BLaER1 treated with 17β-estradiol and CSF1 and Interleukin-3, amounts not matched to agents 10 nM and 100 nM (cell line): ENCODE results near the gene PPIP5K2.

ENCODE experiments used
- H3K27ac ChIP-seq, 11 experiments: shearing (Covaris generic); formaldehyde crosslinking; 2 replicates each; pipeline ENCODE4 v1.8.1; 2022
- H3K27me3 ChIP-seq, 11 experiments: shearing (Covaris generic); formaldehyde crosslinking; 2 replicates each; pipeline ENCODE4 v1.8.1; 2022
- H3K36me3 ChIP-seq, 11 experiments: shearing (Covaris generic); formaldehyde crosslinking; 2 replicates each; pipeline ENCODE4 v1.8.1; 2022
- H3K4me1 ChIP-seq, 10 experiments: shearing (Covaris generic); formaldehyde crosslinking; 2 replicates each; pipeline ENCODE4 v1.8.1; 2022
- H3K4me2 ChIP-seq, 11 experiments: shearing (Covaris generic); formaldehyde crosslinking; 2 replicates each; pipeline ENCODE4 v1.8.1; 2022
- H3K4me3 ChIP-seq, 10 experiments: shearing (Covaris generic); formaldehyde crosslinking; 2 replicates each; pipeline ENCODE4 v1.8.1; 2022
- H3K9ac ChIP-seq, 11 experiments: shearing (Covaris generic); formaldehyde crosslinking; 2 replicates each; pipeline ENCODE4 v1.8.1; 2022
- H3K9me3 ChIP-seq, 11 experiments: shearing (Covaris generic); formaldehyde crosslinking; replicated peaks in 1 of 11; 2 replicates each; pipeline ENCODE4 v1.8.1; 2022
- H4K20me1 ChIP-seq, 11 experiments: shearing (Covaris generic); formaldehyde crosslinking; 2 replicates each; pipeline ENCODE4 v1.8.1; 2022
- Cebpa-rat ChIP-seq, 11 experiments: shearing (Covaris generic); IDR thresholded peaks; 2 replicates each; pipeline ENCODE4 v1.8.1; 2022

Gene PPIP5K2

DNA sequence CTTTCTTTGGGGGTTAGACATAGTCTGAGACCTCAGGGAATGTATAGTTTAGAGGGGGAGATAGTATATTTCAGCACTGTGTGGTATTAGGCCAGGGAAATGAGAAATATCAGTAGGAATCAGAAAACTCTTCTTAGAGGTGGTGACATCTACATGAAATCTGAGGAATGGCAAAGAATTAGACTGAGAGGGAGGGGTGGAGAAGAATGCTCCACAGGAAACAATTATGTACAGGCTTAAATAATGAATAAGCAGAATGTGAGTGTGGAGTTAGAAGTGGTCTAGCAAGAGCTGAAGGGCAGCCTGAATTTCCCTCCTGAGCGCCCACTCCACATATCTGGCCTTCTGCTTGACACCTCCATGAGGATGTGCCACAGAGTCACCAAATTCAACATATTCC, 134.8 kb downstream of the PPIP5K2 start:
- TF ChIP-seq Cebpa-rat (IDR thresholded peaks at IDR 0.05): no peak
- Histone ChIP-seq H3K27me3 (no peaks in the 10 kb centered on the region), H3K36me3 (no peaks in the 10 kb centered on the region), H3K4me2 (no peak overlapping the region), H3K9me3 (no peaks in the 10 kb centered on the region), H3K9ac (no peak overlapping the region), H3K27ac (no peak overlapping the region), H4K20me1 (peaks cover 0 to 6% (median 2%) of the 10 kb centered on the region in 11 experiments; a peak in 6 of 22 replicates), H3K4me1 (peaks cover 0 to 3% (median 0%) of the 10 kb centered on the region in 10 experiments; a peak in 6 of 20 replicates), H3K4me3 (no peak overlapping the region)

- peaks cover 0 to 14% (median 8%) of the 10 kb centered on the region in 11 experiments; a peak in 12 of 22 replicates for H4K20me1 ChIP-seq
- no peak overlapping the region for H3K27ac ChIP-seq
- H3K27me3 ChIP-seq: no peaks in the 10 kb centered on the region
- H3K36me3 ChIP-seq: no peaks in the 10 kb centered on the region
- no peak overlapping the region for H3K4me3 ChIP-seq
- no peaks in the 10 kb centered on the region for H3K9me3 ChIP-seq
- no peak for TF ChIP-seq Cebpa-rat (IDR thresholded peaks at IDR 0.05)
- H3K4me1 ChIP-seq: peaks cover 2 to 10% (median 6%) of the 10 kb centered on the region in 10 experiments
- H3K4me2 ChIP-seq: no peak overlapping the region
- no peak overlapping the region for H3K9ac ChIP-seq
Observed at GRCh38 chr5:103255691-103256090, 135.6 kb downstream of the PPIP5K2 start.

- Histone ChIP-seq H4K20me1 (peaks cover 0 to 19% (median 13%) of the 10 kb centered on the region in 11 experiments; a peak in 12 of 22 replicates), H3K9me3 (no peaks in the 10 kb centered on the region), H3K4me3 (no peak overlapping the region), H3K4me2 (no peak overlapping the region), H3K27me3 (no peaks in the 10 kb centered on the region), H3K27ac (no peak overlapping the region), H3K9ac (no peak overlapping the region), H3K36me3 (no peaks in the 10 kb centered on the region), H3K4me1 (peaks cover 7 to 15% (median 11%) of the 10 kb centered on the region in 10 experiments)
- TF ChIP-seq Cebpa-rat (IDR thresholded peaks at IDR 0.05): no peak
Observed at GRCh38 chr5:103256178-103256577, 136.1 kb downstream of the PPIP5K2 start.

DNA sequence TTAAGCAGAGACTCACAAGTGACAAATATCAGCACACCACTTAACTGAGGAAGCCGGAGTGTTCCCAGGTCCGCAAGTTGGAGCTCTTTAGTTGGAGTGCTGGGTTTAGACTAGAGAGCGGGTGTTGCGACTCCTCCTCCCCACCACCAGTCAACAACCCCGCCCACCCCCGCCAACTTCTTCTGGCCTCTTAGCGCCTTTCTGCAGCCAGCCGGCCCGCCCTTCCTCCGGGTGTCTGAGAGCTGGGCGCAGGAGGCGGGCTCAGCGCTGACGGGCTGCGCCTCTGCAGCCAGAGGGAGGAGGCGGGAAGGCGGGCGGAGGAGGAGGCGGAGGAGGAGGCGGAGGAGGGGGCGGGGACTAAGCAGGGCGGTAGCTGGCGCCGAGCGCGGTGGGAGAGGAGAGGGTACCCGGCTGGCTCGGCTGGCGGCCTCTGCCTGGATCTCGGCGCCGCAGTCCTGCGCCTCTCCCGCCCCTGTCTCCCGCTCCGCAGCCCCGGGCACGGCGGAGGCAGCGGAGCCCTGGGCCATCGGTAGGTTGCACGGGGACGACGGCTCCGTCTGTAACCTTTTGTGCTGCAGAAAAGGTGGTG, 138.4 kb downstream of the PPIP5K2 start, which contains the start of gene MACIR:
TSS of gene MACIR (plus strand) at position 396 of the 589 bp plus-strand sequence. CDS start 17,157 bp downstream, outside the sequence.
- H3K27me3 ChIP-seq: no peaks in the 10 kb centered on the region
- H4K20me1 ChIP-seq: peaks cover 0 to 42% (median 33%) of the 10 kb centered on the region in 11 experiments; a peak in 13 of 22 replicates
- H3K27ac ChIP-seq: peak within 1 kb of the TSS; percentile 59 to 97 (median 91); a peak in 21 of 22 replicates
- peak within 1 kb of the TSS; percentile 78 to 96 (median 93) for H3K9ac ChIP-seq
- H3K36me3 ChIP-seq: no peaks in the 10 kb centered on the region
- H3K4me1 ChIP-seq: peaks cover 22 to 38% (median 33%) of the 10 kb centered on the region in 10 experiments
- H3K4me2 ChIP-seq: peak within 1 kb of the TSS; percentile 84 to 93 (median 87)
- peak within 1 kb of the TSS; percentile 69 to 96 (median 90) for H3K4me3 ChIP-seq
- no peaks in the 10 kb centered on the region for H3K9me3 ChIP-seq
- TF ChIP-seq Cebpa-rat (IDR thresholded peaks at IDR 0.05): no peak

GRCh38 chr5:103258957-103259704, 139.0 kb downstream of the PPIP5K2 start:
- H4K20me1 ChIP-seq: peaks cover 0 to 49% (median 38%) of the 10 kb centered on the region in 11 experiments; a peak in 13 of 22 replicates
- H3K9me3 ChIP-seq: no peaks in the 10 kb centered on the region
- peak overlapping the region; percentile 84 to 93 (median 87) for H3K4me2 ChIP-seq
- H3K9ac ChIP-seq: peak overlapping the region; percentile 78 to 96 (median 93)
- no peaks in the 10 kb centered on the region for H3K27me3 ChIP-seq
- H3K4me1 ChIP-seq: peaks cover 22 to 38% (median 33%) of the 10 kb centered on the region in 10 experiments
- H3K36me3 ChIP-seq: no peaks in the 10 kb centered on the region
- no peak for TF ChIP-seq Cebpa-rat (IDR thresholded peaks at IDR 0.05)
- peak overlapping the region; percentile 59 to 97 (median 91); a peak in 21 of 22 replicates for H3K27ac ChIP-seq
- H3K4me3 ChIP-seq: peak overlapping the region; percentile 69 to 96 (median 90)

DNA sequence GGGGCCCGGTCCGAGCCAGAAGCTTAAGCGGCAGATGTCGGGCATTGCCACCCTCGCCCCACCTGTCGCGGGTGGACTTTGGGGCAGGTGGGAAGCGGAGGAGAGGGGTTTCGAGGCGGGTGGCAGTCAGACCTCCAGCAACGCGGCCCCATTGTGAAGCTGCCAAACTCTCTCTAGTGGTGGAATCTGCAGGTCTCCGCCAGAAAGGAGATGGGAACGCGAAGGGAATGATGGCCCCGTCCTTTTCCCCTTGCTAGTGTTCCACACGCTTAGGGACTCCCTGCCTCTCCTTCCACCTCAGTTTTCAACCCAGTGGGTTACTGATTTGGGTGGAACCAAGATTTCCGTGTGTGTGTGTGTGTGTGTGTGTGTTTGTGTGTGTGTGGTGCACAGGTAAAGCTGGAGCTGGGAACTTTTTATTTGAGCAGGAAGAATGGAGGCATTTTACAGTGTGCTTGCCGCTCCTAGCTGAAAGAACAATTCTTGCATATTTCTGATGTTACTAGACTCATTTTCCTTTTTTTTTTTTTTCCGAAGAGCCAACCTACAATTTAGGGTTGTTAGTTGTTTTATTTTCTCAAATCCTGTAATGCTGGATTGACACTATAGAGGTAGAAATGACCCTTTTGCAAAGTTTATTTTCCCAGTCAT, 139.7 kb downstream of the PPIP5K2 start:
- Histone ChIP-seq H3K9me3 (no peaks in the 10 kb centered on the region), H3K9ac (peak overlapping the region; percentile 78 to 96 (median 93)), H4K20me1 (peaks cover 0 to 56% (median 40%) of the 10 kb centered on the region in 11 experiments; a peak in 14 of 22 replicates), H3K27me3 (no peaks in the 10 kb centered on the region), H3K4me2 (peak overlapping the region; percentile 84 to 93 (median 87)), H3K27ac (peak overlapping the region; percentile 59 to 97 (median 91); a peak in 21 of 22 replicates), H3K4me3 (peak overlapping the region; percentile 69 to 96 (median 90)), H3K4me1 (peaks cover 22 to 38% (median 33%) of the 10 kb centered on the region in 10 experiments), H3K36me3 (peaks cover 0 to 5% (median 0%) of the 10 kb centered on the region in 11 experiments; a peak in 3 of 22 replicates)
- TF ChIP-seq Cebpa-rat (IDR thresholded peaks at IDR 0.05): no peak

DNA sequence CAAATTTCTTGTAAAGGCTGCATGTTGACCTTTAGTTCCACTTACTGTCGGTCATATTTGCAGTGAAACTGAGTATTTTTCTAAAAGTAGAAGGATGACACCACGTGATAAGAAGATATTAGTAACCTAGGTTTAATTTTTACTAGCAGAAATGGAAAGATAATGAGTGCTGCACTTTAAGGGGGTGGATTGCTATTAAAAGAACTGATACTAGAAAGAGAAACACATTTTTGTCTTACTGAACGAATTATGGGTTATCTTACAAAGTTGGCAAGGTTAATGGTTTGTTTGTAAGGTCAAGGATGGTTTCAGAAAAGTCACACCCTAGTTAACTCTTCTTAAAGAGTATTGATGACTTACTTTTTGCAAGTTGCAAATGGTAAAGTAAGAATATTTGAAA, 140.8 kb downstream of the PPIP5K2 start:
- Histone ChIP-seq H3K9me3 (no peaks in the 10 kb centered on the region), H3K36me3 (peaks cover 0 to 15% (median 4%) of the 10 kb centered on the region in 11 experiments; a peak in 8 of 22 replicates), H3K4me1 (peaks cover 22 to 38% (median 33%) of the 10 kb centered on the region in 10 experiments), H3K4me2 (peak overlapping the region; percentile 73 to 92 (median 87)), H3K27me3 (no peaks in the 10 kb centered on the region), H3K4me3 (peak overlapping the region in 6 of 10 experiments; percentile 2 to 93 (median 54); a peak in 8 of 20 replicates), H4K20me1 (peaks cover 0 to 67% (median 52%) of the 10 kb centered on the region in 11 experiments; a peak in 14 of 22 replicates), H3K27ac (no peak overlapping the region), H3K9ac (peak overlapping the region in 6 of 11 experiments; percentile 1 to 45 (median 32); a peak in 5 of 22 replicates)
- no peak for TF ChIP-seq Cebpa-rat (IDR thresholded peaks at IDR 0.05)
